HFFc6 (cell line): ENCODE data around the gene ANKRD39. TPM values are rescaled to one million over a fixed set of nuclear protein-coding genes. Genes with fewer than 3 reads are reported as not detected.

ENCODE experiments used
- DNase-seq: peaks from one replicate; pipeline ENCODE4 v3.0.0-alpha.2; 2018
- H3K27ac Mint-ChIP-seq: 2 replicates; pipeline ENCODE4 v1.8.0; 2020; ENCODE audit warnings: mild to moderate bottlenecking, mixed read lengths
- H3K27me3 Mint-ChIP-seq: 2 replicates; pipeline ENCODE4 v1.8.0; 2021; ENCODE audit warnings: mild to moderate bottlenecking, moderate library complexity, mixed read lengths; ENCODE audit not compliant: insufficient read depth
- H3K36me3 Mint-ChIP-seq: 2 replicates; pipeline ENCODE4 v1.8.0; 2021; ENCODE audit warnings: low read depth, mixed read lengths
- H3K4me1 Mint-ChIP-seq: 2 replicates; pipeline ENCODE4 v1.8.0; 2020; ENCODE audit warnings: low read depth, mixed read lengths
- H3K4me3 Mint-ChIP-seq: 2 replicates; pipeline ENCODE4 v1.8.0; 2020; ENCODE audit warnings: mild to moderate bottlenecking, moderate library complexity, mixed read lengths
- H3K9me3 Mint-ChIP-seq: 2 replicates; pipeline ENCODE4 v1.8.0; 2020; ENCODE audit warnings: mild to moderate bottlenecking, mixed read lengths
- CTCF ChIP-seq: fragments of 200-600 bp; sonication (generic); IDR thresholded peaks from 2 replicates; pipeline ENCODE4 v1.5.0; 2021; ENCODE audit warnings: antibody characterized with exemption, mild to moderate bottlenecking
- long read RNA-seq: library from polyadenylated mRNA; unstranded; transcript quantifications from one replicate; pipeline ENCODE4 v2.0.0, GENCODE V29; 2019
- total RNA-seq, 6 experiments: library from RNA; stranded (reverse); fragmentation: NEBNext Ultra II Directional; extraction: Animal tissue kit (Norgen Biotek cat#: 25700); gene quantifications; 2 replicates in 1 of 6; 3 replicates in 5 of 6; pipeline ENCODE4 v1.2.3, GENCODE V29; 2021

Gene ANKRD39, protein sequence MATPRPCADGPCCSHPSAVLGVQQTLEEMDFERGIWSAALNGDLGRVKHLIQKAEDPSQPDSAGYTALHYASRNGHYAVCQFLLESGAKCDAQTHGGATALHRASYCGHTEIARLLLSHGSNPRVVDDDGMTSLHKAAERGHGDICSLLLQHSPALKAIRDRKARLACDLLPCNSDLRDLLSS
- total RNA-seq: 10 to 100 TPM; 14.7 to 16.3 (median 15.3) TPM
- long read RNA-seq, transcript ANKRD39-201 (4 exons, 976 nt): major isoform, 19 of 20 reads
- long read RNA-seq, partial matches to known transcripts: 0 of 20 reads
- long read RNA-seq, other reads (novel, unspliced or antisense): 1 of 20 reads

DNA sequence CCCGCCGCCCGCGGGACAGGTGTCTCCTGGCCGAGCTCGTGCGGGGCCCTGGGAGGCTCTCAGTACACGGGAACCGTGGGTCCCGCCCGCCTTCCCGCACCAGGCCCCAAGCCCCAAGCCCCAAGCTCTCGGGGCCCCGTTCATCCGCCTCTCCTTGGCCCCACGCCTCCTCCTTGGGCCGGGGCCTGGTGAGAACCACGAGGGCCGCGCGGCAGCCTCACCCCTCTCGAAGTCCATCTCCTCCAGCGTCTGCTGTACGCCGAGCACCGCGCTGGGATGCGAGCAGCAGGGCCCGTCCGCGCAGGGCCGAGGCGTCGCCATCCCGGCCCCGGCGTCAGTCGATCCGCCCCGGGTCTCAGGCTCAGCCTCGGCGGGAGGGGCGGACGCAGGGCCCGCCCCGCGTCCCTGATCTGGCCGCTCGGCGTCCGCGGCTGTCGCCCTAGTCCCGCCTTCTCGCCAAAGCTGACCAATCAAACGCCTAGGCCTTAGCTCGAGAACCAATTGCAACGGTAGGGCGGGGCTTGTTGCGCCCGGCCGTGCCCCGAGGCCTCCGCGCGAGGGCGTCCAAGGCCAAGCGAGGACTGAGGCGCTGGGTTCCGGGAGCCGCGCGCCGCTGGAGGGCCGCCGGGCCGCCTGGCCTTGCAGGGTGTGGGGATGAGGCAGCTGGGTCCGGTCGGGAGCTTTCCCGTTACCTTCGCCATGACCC is at the start of gene ANKRD39:
TSS of gene ANKRD39 (minus strand) at position 350 of the 706 bp plus-strand sequence. CDS start at position 321, 29 bp downstream.
- peaks cover 16% of the 10 kb centered on the region for H3K4me1 Mint-ChIP-seq
- peak; percentile 97 for DNase-seq
- no peaks in the 10 kb centered on the region for H3K9me3 Mint-ChIP-seq
- H3K4me3 Mint-ChIP-seq: peak within 1 kb of the TSS; percentile 88
- peaks cover 6% of the 10 kb centered on the region for H3K36me3 Mint-ChIP-seq
- peaks cover 3% of the 10 kb centered on the region for H3K27me3 Mint-ChIP-seq
- peak within 1 kb of the TSS; percentile 38 for H3K27ac Mint-ChIP-seq
- TF ChIP-seq CTCF: peak; percentile 81

DNA sequence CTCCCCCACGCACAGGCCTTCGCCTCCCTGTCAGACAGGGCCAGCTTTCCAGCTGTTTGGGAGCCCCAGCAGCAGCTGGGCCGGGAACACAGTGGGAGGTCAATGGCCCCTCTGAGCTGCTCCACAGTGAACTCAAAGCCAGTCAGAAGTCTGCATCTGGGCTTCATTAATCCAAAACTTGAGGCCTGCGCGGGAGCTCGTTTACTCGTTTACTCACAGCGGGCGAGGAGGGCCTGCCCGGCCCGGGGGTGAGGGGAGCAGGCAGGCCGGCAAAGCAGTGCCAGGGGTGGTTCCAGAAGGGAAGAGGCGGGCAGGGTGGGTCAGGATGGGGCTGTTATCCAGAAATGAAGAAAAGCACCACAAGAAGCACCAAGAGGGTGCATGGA is 48.9 kb upstream of the ANKRD39 start:
- H3K27ac Mint-ChIP-seq: no peak overlapping the region
- no peaks in the 10 kb centered on the region for H3K4me1 Mint-ChIP-seq
- H3K27me3 Mint-ChIP-seq: peaks cover 17% of the 10 kb centered on the region
- H3K4me3 Mint-ChIP-seq: no peak overlapping the region
- DNase-seq: no peak
- H3K36me3 Mint-ChIP-seq: no peaks in the 10 kb centered on the region
- no peaks in the 10 kb centered on the region for H3K9me3 Mint-ChIP-seq
- no peak for TF ChIP-seq CTCF

DNA sequence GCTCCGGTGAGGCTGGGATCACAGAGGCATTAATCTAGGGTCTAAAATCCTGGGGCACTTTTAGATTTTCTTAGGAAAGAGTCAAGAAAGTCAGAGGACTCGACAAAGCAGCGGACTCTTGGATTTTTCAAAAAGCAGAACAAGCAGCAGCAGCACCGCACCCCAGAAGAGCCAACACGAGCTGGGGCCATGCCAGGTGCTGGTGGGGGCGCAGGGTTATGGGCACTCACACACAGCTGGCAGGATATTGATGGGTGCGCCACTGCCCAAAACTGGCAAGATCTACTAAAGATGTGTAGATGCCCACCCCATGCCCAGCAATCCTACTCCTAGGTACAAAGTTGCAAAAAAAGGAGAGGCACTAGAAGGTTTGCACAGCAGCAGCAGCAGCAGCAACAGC is 46.0 kb upstream of the ANKRD39 start:
- DNase-seq: no peak

GRCh38 chr2:96903318-96903717 is 45.5 kb upstream of the ANKRD39 start:
- peaks cover 6% of the 10 kb centered on the region for H3K27me3 Mint-ChIP-seq
- no peak for TF ChIP-seq CTCF
- DNase-seq: no peak
- no peaks in the 10 kb centered on the region for H3K36me3 Mint-ChIP-seq
- H3K4me3 Mint-ChIP-seq: no peak overlapping the region
- H3K9me3 Mint-ChIP-seq: no peaks in the 10 kb centered on the region
- peaks cover 10% of the 10 kb centered on the region; the same call in 1 of the 2 replicates for H3K4me1 Mint-ChIP-seq
- no peak overlapping the region for H3K27ac Mint-ChIP-seq

More for the DNA sequence above, 46.0 kb upstream of the ANKRD39 start:
- TF ChIP-seq CTCF: no peak
- Mint-ChIP-seq H3K4me3 (no peak overlapping the region), H3K27me3 (peaks cover 4% of the 10 kb centered on the region), H3K36me3 (no peaks in the 10 kb centered on the region), H3K4me1 (peaks cover 5% of the 10 kb centered on the region; the same call in 1 of the 2 replicates), H3K27ac (no peak overlapping the region), H3K9me3 (no peaks in the 10 kb centered on the region)

GRCh38 chr2:96900237-96900636 is 42.4 kb upstream of the ANKRD39 start:
- no peak for TF ChIP-seq CTCF
- peaks cover 17% of the 10 kb centered on the region for H3K27me3 Mint-ChIP-seq
- no peak for DNase-seq
- H3K4me3 Mint-ChIP-seq: no peak overlapping the region
- H3K27ac Mint-ChIP-seq: no peak overlapping the region
- H3K36me3 Mint-ChIP-seq: no peaks in the 10 kb centered on the region
- H3K4me1 Mint-ChIP-seq: peaks cover 10% of the 10 kb centered on the region; the same call in 1 of the 2 replicates
- no peaks in the 10 kb centered on the region for H3K9me3 Mint-ChIP-seq
